Endothelial cell (in vitro differentiated cells): ENCODE data around the gene EFS. TPM values are rescaled to one million over a fixed set of nuclear protein-coding genes. Genes with fewer than 3 reads are reported as not detected.

Source experiments
- DNase-seq: peaks from one replicate; pipeline ENCODE4 v3.0.0; 2021; ENCODE audit warnings: low spot score
- H3K27ac Mint-ChIP-seq: one replicate; pipeline ENCODE4 v1.8.0; 2021; ENCODE audit warnings: mixed read lengths, inconsistent platforms; ENCODE audit not compliant: unreplicated experiment
- H3K27me3 Mint-ChIP-seq: one replicate; pipeline ENCODE4 v1.8.0; 2021; ENCODE audit warnings: mild to moderate bottlenecking, moderate library complexity, mixed read lengths, inconsistent platforms; ENCODE audit not compliant: unreplicated experiment
- H3K36me3 Mint-ChIP-seq: one replicate; pipeline ENCODE4 v1.8.0; 2021; ENCODE audit warnings: mild to moderate bottlenecking, low read depth, mixed read lengths, inconsistent platforms; ENCODE audit not compliant: unreplicated experiment
- H3K4me1 Mint-ChIP-seq: one replicate; pipeline ENCODE4 v1.8.0; 2021; ENCODE audit warnings: mild to moderate bottlenecking, mixed read lengths, inconsistent platforms; ENCODE audit not compliant: unreplicated experiment
- H3K4me3 Mint-ChIP-seq: one replicate; pipeline ENCODE4 v1.8.0; 2021; ENCODE audit warnings: mild to moderate bottlenecking, mixed read lengths, inconsistent platforms; ENCODE audit not compliant: unreplicated experiment
- H3K9me3 Mint-ChIP-seq: one replicate; pipeline ENCODE4 v1.8.0; 2021; ENCODE audit warnings: mixed read lengths, inconsistent platforms; ENCODE audit not compliant: unreplicated experiment
- microRNA-seq: library from miRNA; unstranded; fragments of <30 nt; microRNA quantifications from one replicate; pipeline ENCODE4, GENCODE V29; 2020; ENCODE audit not compliant: unreplicated experiment
- total RNA-seq: library from RNA; stranded (reverse); fragmentation: NEBNext Ultra II Directional; extraction: Animal tissue kit (Norgen Biotek cat#: 25700); gene quantifications from one replicate; pipeline ENCODE4 v1.2.1, GENCODE V29; 2021; ENCODE audit not compliant: unreplicated experiment
- TF ChIP-seq, protein P1 (sequence below): fragments of 200-600 bp; sonication (generic); IDR thresholded peaks from one replicate; pipeline ENCODE4 v1.5.0; 2021; ENCODE audit warnings: antibody characterized with exemption; ENCODE audit not compliant: unreplicated experiment

Gene EFS
- total RNA-seq, 1 donor from 2014 or later = 17.8 TPM

DNA sequence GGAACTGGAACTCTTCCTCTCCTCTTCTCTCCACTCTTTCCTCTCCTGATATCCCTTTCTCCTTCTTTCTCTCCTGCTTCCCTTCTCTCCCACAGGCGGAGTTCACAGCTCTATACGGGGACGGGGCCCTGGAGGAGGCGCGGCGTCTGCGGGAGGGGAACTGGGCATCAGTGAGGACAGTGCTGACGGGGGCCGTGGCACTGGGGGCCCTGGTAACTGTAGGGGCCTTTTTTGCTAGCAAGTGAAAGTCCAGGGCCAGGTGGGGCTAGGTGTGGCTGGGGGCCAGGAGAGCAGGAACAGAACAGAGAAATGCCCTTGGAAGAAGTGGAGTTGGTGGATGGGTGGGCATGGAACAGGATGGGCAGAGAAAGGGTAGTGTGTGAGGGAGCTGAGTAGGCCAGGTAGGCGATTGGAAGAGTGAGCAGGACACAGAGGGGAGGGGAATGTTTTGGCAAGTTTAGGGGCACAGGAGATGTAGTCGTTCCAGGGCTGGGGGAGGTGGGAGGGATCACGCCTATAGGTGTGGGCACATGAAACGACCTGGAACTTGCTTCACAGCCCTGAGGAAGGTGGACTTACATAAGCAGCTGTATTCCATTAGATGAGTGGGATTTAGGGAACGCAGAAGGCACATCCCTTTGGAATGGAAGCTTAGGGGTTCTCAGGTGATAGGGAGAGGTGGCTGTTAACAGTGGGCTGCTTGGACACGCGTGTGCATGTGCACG is 56.1 kb downstream of the EFS start:
- Mint-ChIP-seq H3K4me3 (peak overlapping the region; percentile 98), H3K4me1 (peaks cover 30% of the 10 kb centered on the region), H3K27ac (peak overlapping the region; percentile 45), H3K9me3 (no peaks in the 10 kb centered on the region), H3K36me3 (peaks cover 20% of the 10 kb centered on the region), H3K27me3 (peaks cover 8% of the 10 kb centered on the region)
- no peak for DNase-seq
- TF ChIP-seq, protein P1, sequence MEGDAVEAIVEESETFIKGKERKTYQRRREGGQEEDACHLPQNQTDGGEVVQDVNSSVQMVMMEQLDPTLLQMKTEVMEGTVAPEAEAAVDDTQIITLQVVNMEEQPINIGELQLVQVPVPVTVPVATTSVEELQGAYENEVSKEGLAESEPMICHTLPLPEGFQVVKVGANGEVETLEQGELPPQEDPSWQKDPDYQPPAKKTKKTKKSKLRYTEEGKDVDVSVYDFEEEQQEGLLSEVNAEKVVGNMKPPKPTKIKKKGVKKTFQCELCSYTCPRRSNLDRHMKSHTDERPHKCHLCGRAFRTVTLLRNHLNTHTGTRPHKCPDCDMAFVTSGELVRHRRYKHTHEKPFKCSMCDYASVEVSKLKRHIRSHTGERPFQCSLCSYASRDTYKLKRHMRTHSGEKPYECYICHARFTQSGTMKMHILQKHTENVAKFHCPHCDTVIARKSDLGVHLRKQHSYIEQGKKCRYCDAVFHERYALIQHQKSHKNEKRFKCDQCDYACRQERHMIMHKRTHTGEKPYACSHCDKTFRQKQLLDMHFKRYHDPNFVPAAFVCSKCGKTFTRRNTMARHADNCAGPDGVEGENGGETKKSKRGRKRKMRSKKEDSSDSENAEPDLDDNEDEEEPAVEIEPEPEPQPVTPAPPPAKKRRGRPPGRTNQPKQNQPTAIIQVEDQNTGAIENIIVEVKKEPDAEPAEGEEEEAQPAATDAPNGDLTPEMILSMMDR = no peak

DNA sequence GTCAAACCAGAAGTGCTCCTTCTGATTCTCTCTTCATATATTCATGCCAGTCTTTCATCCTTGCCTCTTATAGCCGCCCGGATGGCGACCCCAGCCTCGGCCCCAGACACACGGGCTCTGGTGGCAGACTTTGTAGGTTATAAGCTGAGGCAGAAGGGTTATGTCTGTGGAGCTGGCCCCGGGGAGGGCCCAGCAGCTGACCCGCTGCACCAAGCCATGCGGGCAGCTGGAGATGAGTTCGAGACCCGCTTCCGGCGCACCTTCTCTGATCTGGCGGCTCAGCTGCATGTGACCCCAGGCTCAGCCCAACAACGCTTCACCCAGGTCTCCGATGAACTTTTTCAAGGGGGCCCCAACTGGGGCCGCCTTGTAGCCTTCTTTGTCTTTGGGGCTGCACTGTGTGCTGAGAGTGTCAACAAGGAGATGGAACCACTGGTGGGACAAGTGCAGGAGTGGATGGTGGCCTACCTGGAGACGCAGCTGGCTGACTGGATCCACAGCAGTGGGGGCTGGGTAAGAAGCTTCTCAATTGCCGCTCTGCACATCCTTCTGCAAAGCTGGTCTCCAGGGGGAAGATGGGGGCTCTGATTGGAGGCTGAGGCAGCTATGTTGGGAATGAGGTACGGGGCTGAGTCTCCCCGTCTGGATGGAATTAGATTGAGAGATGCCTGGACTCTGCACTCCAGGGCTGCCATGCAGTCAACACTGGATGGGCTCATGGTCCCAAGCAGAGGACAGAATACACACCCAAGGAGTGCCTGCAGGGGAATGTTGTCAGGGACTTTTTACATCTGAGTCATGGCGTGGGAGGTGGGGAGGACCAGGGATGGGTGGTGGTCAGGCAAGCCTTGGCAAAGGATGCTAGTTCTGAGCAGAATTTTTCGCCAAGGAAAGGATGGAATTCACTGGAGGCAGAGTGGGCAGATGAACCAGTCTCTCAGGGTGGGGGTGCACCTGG is 57.0 kb downstream of the EFS start:
- Mint-ChIP-seq H3K27me3 (peaks cover 11% of the 10 kb centered on the region), H3K4me1 (peaks cover 30% of the 10 kb centered on the region), H3K27ac (peak overlapping the region; percentile 95), H3K9me3 (no peaks in the 10 kb centered on the region), H3K4me3 (peak overlapping the region; percentile 98), H3K36me3 (peaks cover 20% of the 10 kb centered on the region)
- TF ChIP-seq, protein P1 = no peak
- DNase-seq = no peak

DNA sequence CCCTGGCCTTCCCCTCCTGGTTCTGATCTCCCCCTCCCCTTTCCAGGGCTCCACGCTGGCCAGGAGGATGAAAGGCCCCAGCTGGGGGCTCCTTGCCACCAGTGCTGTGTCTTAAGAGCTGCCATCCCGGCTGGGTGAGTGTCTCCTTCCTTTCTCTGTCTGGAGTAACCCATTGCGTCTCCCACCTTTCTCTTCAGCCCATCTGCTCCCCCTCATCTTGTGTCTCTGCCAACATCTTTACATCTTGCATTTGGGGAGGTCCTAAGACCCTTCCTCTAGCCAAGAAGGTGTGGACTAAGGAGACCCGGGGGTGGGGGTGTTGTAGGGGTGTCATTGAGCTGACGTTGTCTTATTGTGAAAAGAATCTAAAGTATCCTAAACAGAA is 57.8 kb downstream of the EFS start:
- Mint-ChIP-seq H3K36me3 (peaks cover 15% of the 10 kb centered on the region), H3K4me3 (peak overlapping the region; percentile 98), H3K4me1 (peaks cover 34% of the 10 kb centered on the region), H3K27me3 (peaks cover 13% of the 10 kb centered on the region), H3K9me3 (no peaks in the 10 kb centered on the region), H3K27ac (peak overlapping the region; percentile 95)
- DNase-seq = no peak
- TF ChIP-seq, protein P1 = no peak

GRCh38 chr14:23306412-23307145 is 58.4 kb downstream of the EFS start, which contains the start of gene BCL2L2:
BCL2L2 (plus strand) TSS chr14:23306833; CDS start chr14:23307768, 935 bp downstream.
- TF ChIP-seq, protein P1 = no peak
- Mint-ChIP-seq H3K27me3 (peaks cover 13% of the 10 kb centered on the region), H3K36me3 (peaks cover 15% of the 10 kb centered on the region), H3K4me3 (peak within 1 kb of the TSS; percentile 98), H3K27ac (peak within 1 kb of the TSS; percentile 95), H3K4me1 (peaks cover 34% of the 10 kb centered on the region), H3K9me3 (no peaks in the 10 kb centered on the region)
- DNase-seq = peak; percentile 81

Small RNA genes within 50 kb of the gene (microRNA-seq; reads per million reads assigned to microRNA genes)
- 5.1 reads per million, percentile 49 among the genes with 10 or more reads in this experiment for gene MIR208A

Other genes starting within 250 kb of the EFS start
- gene CEBPE, start 245.9 kb downstream of the EFS start, total RNA-seq = not detected
- 24.3 TPM for gene SLC7A8, start 181.5 kb downstream of the EFS start, total RNA-seq
- gene RNF212B, start 127.2 kb downstream of the EFS start, total RNA-seq = not detected
- 21.7 TPM for gene HOMEZ, start 79.0 kb downstream of the EFS start, total RNA-seq
- 8.4 TPM for gene PPP1R3E, start 62.3 kb downstream of the EFS start, total RNA-seq
- 22.0 TPM for gene BCL2L2, start 58.3 kb downstream of the EFS start, total RNA-seq
- 191 TPM for gene PABPN1, start 43.7 kb downstream of the EFS start, total RNA-seq
- 35.3 TPM for gene SLC22A17, start 12.3 kb downstream of the EFS start, total RNA-seq
- gene IL25, start 7.6 kb upstream of the EFS start, total RNA-seq = not detected
- 0.26 TPM for gene CMTM5, start 11.9 kb upstream of the EFS start, total RNA-seq
- gene MYH6, start 43.1 kb upstream of the EFS start, total RNA-seq = 1.6 TPM
- gene MYH7, start 70.5 kb upstream of the EFS start, total RNA-seq = 0.18 TPM
- 37.7 TPM for gene NGDN, start 104.5 kb upstream of the EFS start, total RNA-seq
- gene ZFHX2, start 186.6 kb upstream of the EFS start, total RNA-seq = 12.7 TPM
- 6.9 TPM for gene THTPA, start 191.1 kb upstream of the EFS start, total RNA-seq
- 134 TPM for gene AP1G2, start 202.6 kb upstream of the EFS start, total RNA-seq
- gene JPH4, start 213.6 kb upstream of the EFS start, total RNA-seq = 0.64 TPM